ENCODE data around the gene SNX13.

The SNX13 gene

GRCh38 chr7:17773289-17773626 lies 167.0 kb downstream of the SNX13 start:
- DNase-seq, result no peak

GRCh38 chr7:17772581-17773288 lies 167.6 kb downstream of the SNX13 start:
- no peak for DNase-seq

- no peak for DNase-seq
Measured at GRCh38 chr7:17771901-17772408, 168.3 kb downstream of the SNX13 start.

- no peak for DNase-seq
Measured at GRCh38 chr7:17770710-17771375, 169.5 kb downstream of the SNX13 start.

GRCh38 chr7:17769918-17770317 lies 170.4 kb downstream of the SNX13 start:
- peak; percentile 21 for DNase-seq

- no peak for DNase-seq
Measured at GRCh38 chr7:17758008-17758407, 182.3 kb downstream of the SNX13 start.

- no peak for DNase-seq
Measured at GRCh38 chr7:17746020-17746530, 194.2 kb downstream of the SNX13 start.

- DNase-seq, result no peak
Measured at GRCh38 chr7:17745610-17746009, 194.7 kb downstream of the SNX13 start.

GRCh38 chr7:17743316-17743715 lies 197.0 kb downstream of the SNX13 start:
- DNase-seq, result no peak

- DNase-seq, result no peak
Measured at GRCh38 chr7:17741426-17741825, 198.9 kb downstream of the SNX13 start.
